Nephron (organoid): ENCODE results near the gene NPDC1.

Experiments used
- H3K27ac Mint-ChIP-seq, 3 experiments: 2 replicates each; pipeline ENCODE4 v1.8.0; 2020; ENCODE audit warnings: mixed read lengths in 3 of 3, mild to moderate bottlenecking in 2 of 3, moderate library complexity in 1 of 3
- H3K27me3 Mint-ChIP-seq: 2 replicates; pipeline ENCODE4 v1.8.0; 2021; ENCODE audit warnings: low read depth, mild to moderate bottlenecking, moderate library complexity, mixed read lengths
- H3K36me3 Mint-ChIP-seq: 2 replicates; pipeline ENCODE4 v1.8.0; 2020; ENCODE audit warnings: low read depth, mixed read lengths
- H3K4me1 Mint-ChIP-seq: 2 replicates; pipeline ENCODE4 v1.8.0; 2020; ENCODE audit warnings: mixed read lengths
- H3K4me3 Mint-ChIP-seq, 3 experiments: 2 replicates each; pipeline ENCODE4 v1.8.0; 2020; ENCODE audit warnings: mild to moderate bottlenecking in 3 of 3, mixed read lengths in 3 of 3, moderate library complexity in 2 of 3
- H3K9me3 Mint-ChIP-seq: 2 replicates; pipeline ENCODE4 v1.8.0; 2020; ENCODE audit warnings: mixed read lengths
- CTCF ChIP-seq, 3 experiments: fragments of 200-600 bp; sonication (generic); IDR thresholded peaks; one replicate each; pipeline ENCODE4 v1.5.0; 2021; ENCODE audit warnings: antibody characterized with exemption in 3 of 3; ENCODE audit not compliant: unreplicated experiment in 3 of 3

The NPDC1 gene

GRCh38 chr9:137050570-137050969, 4.6 kb upstream of the NPDC1 start:
- H3K27me3 Mint-ChIP-seq = peaks cover 70% of the 10 kb centered on the region
- H3K4me3 Mint-ChIP-seq = no peak overlapping the region
- H3K9me3 Mint-ChIP-seq = no peaks in the 10 kb centered on the region
- no peak overlapping the region for H3K27ac Mint-ChIP-seq
- peaks cover 2% of the 10 kb centered on the region for H3K4me1 Mint-ChIP-seq
- TF ChIP-seq CTCF (IDR thresholded peaks at IDR 0.05; ENCODE audit: unreplicated experiment in 3 of 3) = no peak
- no peaks in the 10 kb centered on the region for H3K36me3 Mint-ChIP-seq

GRCh38 chr9:137049544-137050449, 3.8 kb upstream of the NPDC1 start:
- TF ChIP-seq CTCF (IDR thresholded peaks at IDR 0.05; ENCODE audit: unreplicated experiment in 3 of 3) = peak; percentile 51 to 58 (median 53)
- H3K4me3 Mint-ChIP-seq = peak overlapping the region in 2 of 3 experiments; percentile 52 to 65
- H3K36me3 Mint-ChIP-seq = no peaks in the 10 kb centered on the region
- peaks cover 72% of the 10 kb centered on the region for H3K27me3 Mint-ChIP-seq
- no peaks in the 10 kb centered on the region for H3K9me3 Mint-ChIP-seq
- H3K27ac Mint-ChIP-seq = no peak overlapping the region
- H3K4me1 Mint-ChIP-seq = no peaks in the 10 kb centered on the region

- Mint-ChIP-seq H3K36me3 (no peaks in the 10 kb centered on the region), H3K4me1 (no peaks in the 10 kb centered on the region), H3K27ac (no peak overlapping the region), H3K9me3 (no peaks in the 10 kb centered on the region), H3K4me3 (no peak overlapping the region), H3K27me3 (peaks cover 76% of the 10 kb centered on the region)
- TF ChIP-seq CTCF (IDR thresholded peaks at IDR 0.05; ENCODE audit: unreplicated experiment in 3 of 3) = no peak
Measured at GRCh38 chr9:137048655-137049543, 2.9 kb upstream of the NPDC1 start.

- Mint-ChIP-seq H3K36me3 (no peaks in the 10 kb centered on the region), H3K4me1 (no peaks in the 10 kb centered on the region), H3K27me3 (peaks cover 60% of the 10 kb centered on the region), H3K4me3 (peak overlapping the region; percentile 70 to 80 (median 80)), H3K9me3 (no peaks in the 10 kb centered on the region), H3K27ac (no peak overlapping the region)
- TF ChIP-seq CTCF (IDR thresholded peaks at IDR 0.05; ENCODE audit: unreplicated experiment in 3 of 3) = no peak
Measured at GRCh38 chr9:137045294-137046087, 486 bp downstream of the NPDC1 start.

- peak overlapping the region; percentile 61 to 74 (median 72) for H3K4me3 Mint-ChIP-seq
- no peaks in the 10 kb centered on the region for H3K36me3 Mint-ChIP-seq
- peaks cover 52% of the 10 kb centered on the region for H3K27me3 Mint-ChIP-seq
- TF ChIP-seq CTCF (IDR thresholded peaks at IDR 0.05; ENCODE audit: unreplicated experiment in 3 of 3) = no peak
- H3K9me3 Mint-ChIP-seq = no peaks in the 10 kb centered on the region
- no peak overlapping the region for H3K27ac Mint-ChIP-seq
- H3K4me1 Mint-ChIP-seq = no peaks in the 10 kb centered on the region
Measured at GRCh38 chr9:137044502-137045177, 1.3 kb downstream of the NPDC1 start.
